Peyer's patch (tissue), 4 donors: ENCODE measurements around the gene REEP6. TPM values are rescaled to one million over a fixed set of nuclear protein-coding genes. Genes with fewer than 3 reads are reported as not detected.
"Not testable (repeated sequence)": the region's sequence is repeated elsewhere in the genome, so short reads cannot be mapped to it uniquely, and the experiment has no call there.

Experiments used
- DNase-seq, 3 donors: peaks; one replicate each; pipeline ENCODE4 v3.0.0-alpha.2; 2017 to 2019
- H3K27ac ChIP-seq, 4 donors: fragments of 200-600 bp; sonication (generic); one replicate each; pipeline ENCODE4 v1.5.1; 2016 to 2019
- H3K27me3 ChIP-seq, 2 donors: fragments of 200-600 bp; sonication (generic); one replicate each; pipeline ENCODE4 v1.5.1; 2019
- H3K36me3 ChIP-seq, 3 donors: fragments of 200-600 bp; sonication (generic); one replicate each; pipeline ENCODE4 v1.5.1; 2016 to 2019
- H3K4me1 ChIP-seq, 4 donors: fragments of 200-600 bp; sonication (generic); one replicate each; pipeline ENCODE4 v1.5.1; 2016 to 2019
- H3K4me3 ChIP-seq, 4 donors: fragments of 200-600 bp; sonication (generic); 1 replicate in 3 of 4; 2 replicates in 1 of 4; pipeline ENCODE4 v1.5.1; 2016 to 2019; ENCODE audit warnings: mild to moderate bottlenecking in 1 of 4
- H3K9me3 ChIP-seq, 4 donors: fragments of 200-600 bp; sonication (generic); one replicate each; pipeline ENCODE4 v1.5.1; 2016 to 2019; ENCODE audit warnings: mild to moderate bottlenecking in 1 of 4
- CTCF ChIP-seq, 6 experiments: fragments of 450-650 bp in 4 of 6; fragments of 200-600 bp in 2 of 6; sonication (generic) in 1 of 6; IDR thresholded peaks; one replicate each; pipeline ENCODE4 v1.5.1; 2017 to 2019; ENCODE audit warnings: antibody characterized with exemption in 6 of 6, mild to moderate bottlenecking in 3 of 6, moderate library complexity in 1 of 6
- POLR2A ChIP-seq, 2 donors: fragments of 450-650 bp; IDR thresholded peaks; one replicate each; pipeline ENCODE4 v1.5.1; 2017; ENCODE audit warnings: antibody characterized with exemption in 2 of 2, mild to moderate bottlenecking in 2 of 2, moderate library complexity in 2 of 2
- total RNA-seq, 4 donors: library from RNA; depleted of rRNA; stranded (reverse); fragments of >200 nt; gene quantifications; one replicate each; pipeline ENCODE4 v1.1.0, GENCODE V29; 2016

REEP6 gene
- total RNA-seq, 4 donors from 2014 or later, result 7.4 to 167 (median 162) TPM

GRCh38 chr19:1496714-1497577 lies 6.0 kb downstream of the REEP6 start:
- TF ChIP-seq CTCF (IDR thresholded peaks at IDR 0.05) (no peak), POLR2A (IDR thresholded peaks at IDR 0.05) (no peak)
- Histone ChIP-seq H3K27ac (no peak overlapping the region), H3K27me3 (no peaks in the 10 kb centered on the region), H3K4me1 (peaks cover 0 to 19% (median 0%) of the 10 kb centered on the region in 4 donors), H3K4me3 (no peak overlapping the region), H3K36me3 (no peaks in the 10 kb centered on the region), H3K9me3 (no peaks in the 10 kb centered on the region)
- no peak for DNase-seq

- Histone ChIP-seq H3K27me3 (no peaks in the 10 kb centered on the region), H3K36me3 (no peaks in the 10 kb centered on the region), H3K27ac (no peak overlapping the region), H3K4me3 (no peak overlapping the region), H3K9me3 (no peaks in the 10 kb centered on the region), H3K4me1 (peaks cover 0 to 17% (median 0%) of the 10 kb centered on the region in 4 donors)
- no peak for DNase-seq
- no peak for TF ChIP-seq POLR2A (IDR thresholded peaks at IDR 0.05)
- no peak for TF ChIP-seq CTCF (IDR thresholded peaks at IDR 0.05)
Measured at GRCh38 chr19:1497578-1498235, 6.7 kb downstream of the REEP6 start.

- not testable (repeated sequence) for H3K36me3 ChIP-seq, H3K4me3 ChIP-seq, H3K27me3 ChIP-seq, H3K27ac ChIP-seq, DNase-seq, H3K9me3 ChIP-seq
- peaks cover 0 to 20% (median 3%) of the 10 kb centered on the region in 4 donors for H3K4me1 ChIP-seq
Measured at GRCh38 chr19:1499231-1499630, 8.2 kb downstream of the REEP6 start.

GRCh38 chr19:1501200-1501595 lies 10.2 kb downstream of the REEP6 start:
- TF ChIP-seq CTCF (IDR thresholded peaks at IDR 0.05) (no peak), POLR2A (IDR thresholded peaks at IDR 0.05) (peak; percentile 34 to 82)
- peak overlapping the region in 1 of 4 donors; percentile 7 for H3K4me3 ChIP-seq
- H3K4me1 ChIP-seq, result peaks cover 0 to 16% (median 3%) of the 10 kb centered on the region in 4 donors
- DNase-seq, result peak in 2 of 3 donors; percentile 81
- no peaks in the 10 kb centered on the region for H3K9me3 ChIP-seq
- H3K27ac ChIP-seq, result peak overlapping the region in 3 of 4 donors; percentile 16 to 90 (median 83)
- no peaks in the 10 kb centered on the region for H3K27me3 ChIP-seq
- no peaks in the 10 kb centered on the region for H3K36me3 ChIP-seq

GRCh38 chr19:1502433-1503088 lies 11.6 kb downstream of the REEP6 start:
- no peaks in the 10 kb centered on the region for H3K27me3 ChIP-seq
- no peaks in the 10 kb centered on the region for H3K36me3 ChIP-seq
- TF ChIP-seq POLR2A (IDR thresholded peaks at IDR 0.05) (no peak), CTCF (IDR thresholded peaks at IDR 0.05) (no peak)
- peaks cover 3 to 22% (median 5%) of the 10 kb centered on the region in 4 donors for H3K4me1 ChIP-seq
- H3K27ac ChIP-seq, result peak overlapping the region in 1 of 4 donors; percentile 83
- no peaks in the 10 kb centered on the region for H3K9me3 ChIP-seq
- H3K4me3 ChIP-seq, result no peak overlapping the region
- DNase-seq, result no peak
